Hepatocyte (in vitro differentiated cells): Measurements from ENCODE around the gene SCFD2. TPM values are rescaled to one million over a fixed set of nuclear protein-coding genes. Genes with fewer than 3 reads are reported as not detected.
"Not testable (repeated sequence)": the region's sequence is repeated elsewhere in the genome, so short reads cannot be mapped to it uniquely, and the experiment has no call there.

Experiments
- DNase-seq: peaks from one replicate; pipeline ENCODE4 v3.0.0-alpha.2; 2016; ENCODE audit warnings: low spot score
- H2AFZ ChIP-seq: fragments of 200-600 bp; sonication (generic); 2 replicates; pipeline ENCODE4 v1.6.0; 2016; ENCODE audit warnings: antibody characterized with exemption, mild to moderate bottlenecking
- H3K27ac ChIP-seq: fragments of 200-600 bp; sonication (generic); 2 replicates; pipeline ENCODE4 v1.5.1; 2016; ENCODE audit warnings: mild to moderate bottlenecking
- H3K27me3 ChIP-seq: fragments of 200-600 bp; sonication (generic); 2 replicates; pipeline ENCODE4 v1.6.1; 2016
- H3K36me3 ChIP-seq: fragments of 200-600 bp; sonication (generic); replicated peaks from 2 replicates; pipeline ENCODE4 v1.5.1; 2016; ENCODE audit warnings: low read depth; ENCODE audit not compliant: insufficient read depth
- H3K4me1 ChIP-seq: fragments of 200-600 bp; sonication (generic); 2 replicates; pipeline ENCODE4 v1.5.1; 2016; ENCODE audit warnings: mild to moderate bottlenecking, moderate library complexity; ENCODE audit not compliant: insufficient read depth
- H3K4me2 ChIP-seq: fragments of 200-600 bp; sonication (generic); 2 replicates; pipeline ENCODE4 v1.6.0; 2016
- H3K4me3 ChIP-seq: fragments of 200-600 bp; sonication (generic); 2 replicates; pipeline ENCODE4 v1.5.1; 2016; ENCODE audit warnings: mild to moderate bottlenecking
- H3K79me2 ChIP-seq: fragments of 200-600 bp; sonication (generic); 2 replicates; pipeline ENCODE4 v1.6.0; 2017; ENCODE audit warnings: mild to moderate bottlenecking
- H3K9me2 ChIP-seq: fragments of 200-600 bp; sonication (generic); replicated peaks from 2 replicates; pipeline ENCODE4 v1.6.0; 2017; ENCODE audit warnings: mild to moderate bottlenecking; ENCODE audit not compliant: insufficient read depth
- H3K9me3 ChIP-seq: fragments of 200-600 bp; sonication (generic); 2 replicates; pipeline ENCODE4 v1.5.1; 2016; ENCODE audit warnings: low read depth, mild to moderate bottlenecking
- H4K20me1 ChIP-seq: fragments of 200-600 bp; sonication (generic); 2 replicates; pipeline ENCODE4 v1.6.0; 2016; ENCODE audit warnings: mild to moderate bottlenecking; ENCODE audit not compliant: insufficient read depth, poor library complexity, severe bottlenecking
- EZH2 ChIP-seq: fragments of 200-600 bp; sonication (generic); IDR thresholded peaks from 2 replicates; pipeline ENCODE4 v1.6.1; 2016; ENCODE audit warnings: antibody characterized with exemption, mild to moderate bottlenecking, borderline replicate concordance
- EZH2phosphoT487 ChIP-seq: fragments of 200-600 bp; sonication (generic); IDR thresholded peaks from one replicate; pipeline ENCODE4 v1.6.1; 2018; ENCODE audit warnings: antibody characterized with exemption, mild to moderate bottlenecking, low read depth, moderate library complexity; ENCODE audit not compliant: unreplicated experiment, severe bottlenecking
- WGBS: methylation state at CpG from one replicate; pipeline ENCODE4 v1.1.6; 2016; ENCODE audit warnings: low lambda C conversion rate; ENCODE audit errors: missing lambda C conversion rate; 5-methylcytosine and 5-hydroxymethylcytosine counted together
- polyA plus RNA-seq: library from polyadenylated mRNA; unstranded; fragments of >200 nt; fragmentation: Nextera tagmentation; extraction: Ambion mirVana; gene quantifications from 2 replicates; pipeline ENCODE4 v1.2.1, GENCODE V29; 2016
- total RNA-seq: library from RNA; depleted of rRNA; stranded (reverse); fragments of >200 nt; gene quantifications from 2 replicates; pipeline ENCODE4 v1.2.3, GENCODE V29; 2014
- TF ChIP-seq, protein P1 (sequence below): fragments of 200-600 bp; sonication (generic); IDR thresholded peaks from 2 replicates; pipeline ENCODE4 v1.5.1; 2016; ENCODE audit warnings: antibody characterized with exemption, mild to moderate bottlenecking; ENCODE audit not compliant: poor library complexity

The SCFD2 gene
- total and polyA plus RNA-seq, 2 experiments from 2014 or later, result 8.4 to 15.7 TPM

- H3K27me3 ChIP-seq, result no peaks in the 10 kb centered on the region
- H3K79me2 ChIP-seq, result no peaks in the 10 kb centered on the region
- H3K27ac ChIP-seq, result no peak overlapping the region
- WGBS, result 97% methylated on average over 3 of the region's 3 CpGs
- no peaks in the 10 kb centered on the region for H3K9me2 ChIP-seq
- no peak overlapping the region for H3K4me2 ChIP-seq
- no peak for DNase-seq
- H2AFZ ChIP-seq, result no peak overlapping the region
- H3K9me3 ChIP-seq, result no peaks in the 10 kb centered on the region
- H4K20me1 ChIP-seq, result no peaks in the 10 kb centered on the region
- H3K4me3 ChIP-seq, result no peak overlapping the region
- H3K36me3 ChIP-seq, result no peaks in the 10 kb centered on the region
- H3K4me1 ChIP-seq, result no peaks in the 10 kb centered on the region
- TF ChIP-seq, protein P1, sequence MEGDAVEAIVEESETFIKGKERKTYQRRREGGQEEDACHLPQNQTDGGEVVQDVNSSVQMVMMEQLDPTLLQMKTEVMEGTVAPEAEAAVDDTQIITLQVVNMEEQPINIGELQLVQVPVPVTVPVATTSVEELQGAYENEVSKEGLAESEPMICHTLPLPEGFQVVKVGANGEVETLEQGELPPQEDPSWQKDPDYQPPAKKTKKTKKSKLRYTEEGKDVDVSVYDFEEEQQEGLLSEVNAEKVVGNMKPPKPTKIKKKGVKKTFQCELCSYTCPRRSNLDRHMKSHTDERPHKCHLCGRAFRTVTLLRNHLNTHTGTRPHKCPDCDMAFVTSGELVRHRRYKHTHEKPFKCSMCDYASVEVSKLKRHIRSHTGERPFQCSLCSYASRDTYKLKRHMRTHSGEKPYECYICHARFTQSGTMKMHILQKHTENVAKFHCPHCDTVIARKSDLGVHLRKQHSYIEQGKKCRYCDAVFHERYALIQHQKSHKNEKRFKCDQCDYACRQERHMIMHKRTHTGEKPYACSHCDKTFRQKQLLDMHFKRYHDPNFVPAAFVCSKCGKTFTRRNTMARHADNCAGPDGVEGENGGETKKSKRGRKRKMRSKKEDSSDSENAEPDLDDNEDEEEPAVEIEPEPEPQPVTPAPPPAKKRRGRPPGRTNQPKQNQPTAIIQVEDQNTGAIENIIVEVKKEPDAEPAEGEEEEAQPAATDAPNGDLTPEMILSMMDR, result no peak
- TF ChIP-seq EZH2, result no peak
- no peak for TF ChIP-seq EZH2phosphoT487
Measured at GRCh38 chr4:53221832-53222480, 143.9 kb downstream of the SCFD2 start.

- H3K36me3 ChIP-seq, H3K4me1 ChIP-seq, H3K27me3 ChIP-seq, H3K9me3 ChIP-seq, DNase-seq, H3K27ac ChIP-seq, H3K4me3 ChIP-seq, H2AFZ ChIP-seq, H3K4me2 ChIP-seq, H3K79me2 ChIP-seq, H4K20me1 ChIP-seq, H3K9me2 ChIP-seq: not testable (repeated sequence)
- 97% methylated on average over 16 of the region's 16 CpGs for WGBS
Measured at GRCh38 chr4:53219148-53219547, 146.7 kb downstream of the SCFD2 start.

- no peaks in the 10 kb centered on the region for H3K4me1 ChIP-seq
Measured at GRCh38 chr4:53208753-53209152, 157.1 kb downstream of the SCFD2 start.

GRCh38 chr4:53205970-53206369, 159.9 kb downstream of the SCFD2 start:
- Histone ChIP-seq H3K4me3 (no peak overlapping the region), H3K4me2 (no peak overlapping the region), H3K79me2 (no peaks in the 10 kb centered on the region), H3K27me3 (no peaks in the 10 kb centered on the region), H3K36me3 (no peaks in the 10 kb centered on the region), H3K4me1 (no peaks in the 10 kb centered on the region), H2AFZ (no peak overlapping the region), H3K9me3 (no peaks in the 10 kb centered on the region), H4K20me1 (no peaks in the 10 kb centered on the region), H3K27ac (no peak overlapping the region), H3K9me2 (no peaks in the 10 kb centered on the region)
- TF ChIP-seq, protein P1, result no peak
- TF ChIP-seq EZH2 (no peak), EZH2phosphoT487 (no peak)
- no peak for DNase-seq

More at GRCh38 chr4:53208753-53209152, 157.1 kb downstream of the SCFD2 start:
- no peak overlapping the region for H3K27ac ChIP-seq
- H3K9me3 ChIP-seq, result no peaks in the 10 kb centered on the region
- no peak overlapping the region for H2AFZ ChIP-seq
- no peaks in the 10 kb centered on the region for H4K20me1 ChIP-seq
- no peaks in the 10 kb centered on the region for H3K79me2 ChIP-seq
- WGBS, result 77% methylated on average over 3 of the region's 3 CpGs
- H3K9me2 ChIP-seq, result no peaks in the 10 kb centered on the region
- no peaks in the 10 kb centered on the region for H3K27me3 ChIP-seq
- no peak overlapping the region for H3K4me2 ChIP-seq
- TF ChIP-seq EZH2 (no peak), EZH2phosphoT487 (no peak)
- TF ChIP-seq, protein P1, result no peak
- H3K4me3 ChIP-seq, result no peak overlapping the region
- no peaks in the 10 kb centered on the region for H3K36me3 ChIP-seq
- no peak for DNase-seq
